ENCODE measurements around the gene CACUL1.

- TF ChIP-seq, protein P1, sequence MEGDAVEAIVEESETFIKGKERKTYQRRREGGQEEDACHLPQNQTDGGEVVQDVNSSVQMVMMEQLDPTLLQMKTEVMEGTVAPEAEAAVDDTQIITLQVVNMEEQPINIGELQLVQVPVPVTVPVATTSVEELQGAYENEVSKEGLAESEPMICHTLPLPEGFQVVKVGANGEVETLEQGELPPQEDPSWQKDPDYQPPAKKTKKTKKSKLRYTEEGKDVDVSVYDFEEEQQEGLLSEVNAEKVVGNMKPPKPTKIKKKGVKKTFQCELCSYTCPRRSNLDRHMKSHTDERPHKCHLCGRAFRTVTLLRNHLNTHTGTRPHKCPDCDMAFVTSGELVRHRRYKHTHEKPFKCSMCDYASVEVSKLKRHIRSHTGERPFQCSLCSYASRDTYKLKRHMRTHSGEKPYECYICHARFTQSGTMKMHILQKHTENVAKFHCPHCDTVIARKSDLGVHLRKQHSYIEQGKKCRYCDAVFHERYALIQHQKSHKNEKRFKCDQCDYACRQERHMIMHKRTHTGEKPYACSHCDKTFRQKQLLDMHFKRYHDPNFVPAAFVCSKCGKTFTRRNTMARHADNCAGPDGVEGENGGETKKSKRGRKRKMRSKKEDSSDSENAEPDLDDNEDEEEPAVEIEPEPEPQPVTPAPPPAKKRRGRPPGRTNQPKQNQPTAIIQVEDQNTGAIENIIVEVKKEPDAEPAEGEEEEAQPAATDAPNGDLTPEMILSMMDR (IDR thresholded peaks at IDR 0.05), result no peak
- TF ChIP-seq POLR2A (IDR thresholded peaks at IDR 0.05), result no peak
These were observed 44.3 kb downstream of the CACUL1 start for GRCh38 chr10:118710487-118710886.

Measured in heart left ventricle (tissue), 13 donors.